ENCODE measurements around the gene SLX1A. TPM values are rescaled to one million over a fixed set of nuclear protein-coding genes. Genes with fewer than 3 reads are reported as not detected.

The SLX1A gene
- total RNA-seq, 4 donors from 2014 or later, result 118 to 327 (median 158) TPM

DNA sequence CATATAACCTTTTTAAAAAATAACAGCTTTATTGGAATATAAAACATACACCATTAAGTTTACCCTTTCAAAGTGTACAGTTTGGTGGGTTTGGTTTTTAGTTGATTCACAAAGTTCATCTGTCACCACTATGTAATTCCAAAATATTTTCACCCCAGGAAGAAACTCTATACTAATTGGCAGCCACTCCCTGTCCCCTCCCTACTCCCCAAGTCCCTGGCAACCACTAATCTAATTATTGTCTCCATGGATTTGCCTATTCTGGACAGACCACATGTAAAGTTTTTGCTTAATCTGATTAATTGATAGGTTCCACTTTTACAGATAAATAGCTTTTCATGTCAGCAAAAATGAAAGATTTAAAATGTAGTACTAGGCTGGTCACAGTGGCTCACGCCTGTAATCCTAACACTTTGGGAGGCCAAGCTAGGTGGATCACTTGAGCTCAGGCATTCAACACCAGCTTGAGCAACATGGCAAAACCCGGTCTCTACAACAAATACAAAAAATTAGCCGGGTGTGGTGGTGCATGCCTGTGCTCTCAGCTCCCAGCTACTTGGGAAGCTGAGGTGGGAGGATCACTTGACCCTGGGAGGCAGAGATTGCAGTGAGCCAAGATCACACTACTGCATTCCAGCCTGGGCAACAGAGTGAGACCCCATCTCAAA is 45.7 kb upstream of the SLX1A start:
- WGBS, 2 donors (ENCODE audit: low coverage in 1 of 2), result 91 to 100% methylated on average over 1 to 3 of the region's 3 CpGs
- no peak overlapping the region for H3K27ac ChIP-seq
- in situ Hi-C loops (cut with MboI; ENCODE audit: low pct_ligation_motif_present in 1 of 4, low pct_unique_long_range_greater_than_20kb in 1 of 4, low sequenced_read_pairs in 3 of 4) (no loop called here), intact Hi-C loops (cut with DNase I; ENCODE audit: low total_unique reads) (no loop called here)
- H3K36me3 ChIP-seq, result no peaks in the 10 kb centered on the region
- no peak overlapping the region for H3K4me3 ChIP-seq
- DNase-seq, result no peak
- no peaks in the 10 kb centered on the region for H3K4me1 ChIP-seq
- H3K9me3 ChIP-seq, result peaks cover 9 to 13% of the 10 kb centered on the region in 2 donors
- TF ChIP-seq CTCF (IDR thresholded peaks at IDR 0.05) (no peak), POLR2A (IDR thresholded peaks at IDR 0.05) (no peak), POLR2AphosphoS5 (IDR thresholded peaks at IDR 0.05) (no peak)
- H3K27me3 ChIP-seq, result no peaks in the 10 kb centered on the region

- DNase-seq, result no peak
- Histone ChIP-seq H3K36me3 (no peaks in the 10 kb centered on the region), H3K9me3 (peaks cover 9 to 13% of the 10 kb centered on the region in 2 donors), H3K4me1 (no peaks in the 10 kb centered on the region), H3K27ac (no peak overlapping the region), H3K4me3 (no peak overlapping the region), H3K27me3 (no peaks in the 10 kb centered on the region)
- intact Hi-C loops (cut with DNase I; ENCODE audit: low total_unique reads) (no loop called here), in situ Hi-C loops (cut with MboI; ENCODE audit: low pct_ligation_motif_present in 1 of 4, low pct_unique_long_range_greater_than_20kb in 1 of 4, low sequenced_read_pairs in 3 of 4) (no loop called here)
- TF ChIP-seq POLR2A (IDR thresholded peaks at IDR 0.05) (no peak), POLR2AphosphoS5 (IDR thresholded peaks at IDR 0.05) (no peak), EP300 (IDR thresholded peaks at IDR 0.05; ENCODE audit: low read depth) (no peak), CTCF (IDR thresholded peaks at IDR 0.05) (no peak)
- 86 to 88% methylated on average over 5 of the region's 5 CpGs for WGBS, 2 donors (ENCODE audit: low coverage in 1 of 2)
Observed at GRCh38 chr16:30149250-30149930, 44.3 kb upstream of the SLX1A start.

DNA sequence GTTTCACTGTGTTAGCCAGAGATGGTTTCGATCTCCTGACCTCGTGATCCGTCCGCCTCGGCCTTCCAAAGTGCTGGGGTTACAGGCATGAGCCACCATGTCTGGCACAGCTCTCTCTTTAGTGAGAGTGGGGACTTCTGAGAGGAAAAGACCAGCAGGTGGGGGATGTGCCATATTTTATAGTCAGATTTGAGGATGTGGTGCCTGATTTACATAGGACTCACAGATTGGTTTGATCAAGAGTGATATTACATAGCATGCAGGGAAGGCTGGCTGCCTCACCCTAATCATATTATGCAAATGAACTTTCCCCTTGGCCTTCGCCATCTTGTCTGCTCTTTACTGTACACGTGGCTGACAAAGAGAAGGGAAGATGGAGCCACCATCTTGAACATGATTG is 42.6 kb upstream of the SLX1A start:
- Histone ChIP-seq H3K27ac (no peak overlapping the region), H3K36me3 (no peaks in the 10 kb centered on the region), H3K4me3 (no peak overlapping the region), H3K9me3 (peaks cover 9 to 13% of the 10 kb centered on the region in 2 donors), H3K4me1 (no peaks in the 10 kb centered on the region), H3K27me3 (no peaks in the 10 kb centered on the region)
- TF ChIP-seq POLR2A (IDR thresholded peaks at IDR 0.05), result no peak
- no peak for TF ChIP-seq CTCF (IDR thresholded peaks at IDR 0.05)
- in situ Hi-C loops (cut with MboI; ENCODE audit: low pct_ligation_motif_present in 1 of 4, low pct_unique_long_range_greater_than_20kb in 1 of 4, low sequenced_read_pairs in 3 of 4) (loop anchor here in 1 of 4 donors (25.0 kb wide), 1 partner anchor 489 kb away; the partner anchor contains the start of gene SPN), intact Hi-C loops (cut with DNase I; ENCODE audit: low total_unique reads) (no loop called here)
- DNase-seq, result no peak
- 57 to 88% methylated on average over 2 to 7 of the region's 7 CpGs for WGBS, 2 donors (ENCODE audit: low coverage in 1 of 2)

GRCh38 chr16:30152517-30152916 is 41.2 kb upstream of the SLX1A start:
- 92 to 93% methylated on average over 9 of the region's 9 CpGs for WGBS, 2 donors (ENCODE audit: low coverage in 1 of 2)
- H3K27ac ChIP-seq, result no peak overlapping the region
- intact Hi-C loops (cut with DNase I; ENCODE audit: low total_unique reads), result no loop called here
- no peak overlapping the region for H3K4me3 ChIP-seq
- TF ChIP-seq POLR2AphosphoS5 (IDR thresholded peaks at IDR 0.05), result no peak
- TF ChIP-seq CTCF (IDR thresholded peaks at IDR 0.05), result no peak
- TF ChIP-seq EP300 (IDR thresholded peaks at IDR 0.05; ENCODE audit: low read depth), result no peak
- no peak for TF ChIP-seq POLR2A (IDR thresholded peaks at IDR 0.05)
- in situ Hi-C loops (cut with MboI; ENCODE audit: low pct_ligation_motif_present in 1 of 4, low pct_unique_long_range_greater_than_20kb in 1 of 4, low sequenced_read_pairs in 3 of 4), result loop anchor here in 1 of 4 donors (25.0 kb wide), 1 partner anchor 490 kb away; the partner anchor contains the start of gene SPN
- H3K27me3 ChIP-seq, result no peaks in the 10 kb centered on the region
- H3K36me3 ChIP-seq, result no peaks in the 10 kb centered on the region
- H3K4me1 ChIP-seq, result no peaks in the 10 kb centered on the region
- no peak for DNase-seq
- peaks cover 9 to 13% of the 10 kb centered on the region in 2 donors for H3K9me3 ChIP-seq

Measured in transverse colon (tissue), 4 donors.